Measurements from ENCODE around the gene RBMS3. TPM values are rescaled to one million over a fixed set of nuclear protein-coding genes. Genes with fewer than 3 reads are reported as not detected.

The RBMS3 gene
- total RNA-seq, 1 donor from 2014 or later, result 0.47 TPM

GRCh38 chr3:29868543-29869101, 587.8 kb downstream of the RBMS3 start:
- peak overlapping the region; percentile 78 for H2AFZ ChIP-seq (replicated peaks)
- no peak overlapping the region for H3K27ac Mint-ChIP-seq
- peaks cover 5% of the 10 kb centered on the region for H3K4me1 Mint-ChIP-seq
- peak overlapping the region; percentile 22 for H3K4me2 ChIP-seq
- H3K27ac ChIP-seq, result no peak overlapping the region
- H3K27me3 ChIP-seq, result no peaks in the 10 kb centered on the region
- no peaks in the 10 kb centered on the region for H3K36me3 ChIP-seq
- H3F3A ChIP-seq (ENCODE audit: low read depth), result no peaks in the 10 kb centered on the region
- peaks cover 13% of the 10 kb centered on the region for H3K4me1 ChIP-seq
- H3K79me2 ChIP-seq (ENCODE audit: low read depth), result no peaks in the 10 kb centered on the region
- TF ChIP-seq, protein P1, sequence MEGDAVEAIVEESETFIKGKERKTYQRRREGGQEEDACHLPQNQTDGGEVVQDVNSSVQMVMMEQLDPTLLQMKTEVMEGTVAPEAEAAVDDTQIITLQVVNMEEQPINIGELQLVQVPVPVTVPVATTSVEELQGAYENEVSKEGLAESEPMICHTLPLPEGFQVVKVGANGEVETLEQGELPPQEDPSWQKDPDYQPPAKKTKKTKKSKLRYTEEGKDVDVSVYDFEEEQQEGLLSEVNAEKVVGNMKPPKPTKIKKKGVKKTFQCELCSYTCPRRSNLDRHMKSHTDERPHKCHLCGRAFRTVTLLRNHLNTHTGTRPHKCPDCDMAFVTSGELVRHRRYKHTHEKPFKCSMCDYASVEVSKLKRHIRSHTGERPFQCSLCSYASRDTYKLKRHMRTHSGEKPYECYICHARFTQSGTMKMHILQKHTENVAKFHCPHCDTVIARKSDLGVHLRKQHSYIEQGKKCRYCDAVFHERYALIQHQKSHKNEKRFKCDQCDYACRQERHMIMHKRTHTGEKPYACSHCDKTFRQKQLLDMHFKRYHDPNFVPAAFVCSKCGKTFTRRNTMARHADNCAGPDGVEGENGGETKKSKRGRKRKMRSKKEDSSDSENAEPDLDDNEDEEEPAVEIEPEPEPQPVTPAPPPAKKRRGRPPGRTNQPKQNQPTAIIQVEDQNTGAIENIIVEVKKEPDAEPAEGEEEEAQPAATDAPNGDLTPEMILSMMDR (IDR thresholded peaks at IDR 0.05), result no peak
- no peak for TF ChIP-seq EZH2 (IDR thresholded peaks at IDR 0.05)
- TF ChIP-seq EZH2phosphoT487 (IDR thresholded peaks at IDR 0.05), result no peak
- no peak overlapping the region for H3K4me3 ChIP-seq
- DNase-seq (ENCODE audit: low spot score), result no peak
- H3K4me3 Mint-ChIP-seq, result no peak overlapping the region
- H3K9me3 Mint-ChIP-seq, result peaks cover 3% of the 10 kb centered on the region
- H3K9me3 ChIP-seq (ENCODE audit: low read depth), result no peaks in the 10 kb centered on the region
- H3K36me3 Mint-ChIP-seq, result peaks cover 3% of the 10 kb centered on the region
- H4K20me1 ChIP-seq (ENCODE audit: low read depth), result no peaks in the 10 kb centered on the region
- no peaks in the 10 kb centered on the region for H3K27me3 Mint-ChIP-seq (ENCODE audit: insufficient read depth, low read depth)
- H3K9ac ChIP-seq, result no peak overlapping the region

DNA sequence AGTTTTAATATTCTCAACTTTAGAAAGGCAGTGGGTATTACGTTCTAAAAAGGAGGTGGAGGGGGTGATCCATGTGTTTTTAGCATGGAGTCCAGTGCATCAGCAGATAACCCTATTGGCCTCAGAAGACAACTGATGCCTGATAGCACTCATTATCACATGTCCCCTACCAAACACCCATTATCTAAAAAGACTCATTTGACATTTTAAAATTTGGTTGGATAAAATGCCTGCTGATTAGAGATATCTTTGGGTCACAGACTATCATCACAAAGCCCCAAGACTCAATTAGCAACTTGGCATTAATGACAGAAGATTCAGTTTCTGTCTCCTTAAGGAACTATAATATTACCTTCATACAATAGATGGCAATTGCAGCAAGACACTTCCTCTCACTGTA, 589.3 kb downstream of the RBMS3 start:
- no peaks in the 10 kb centered on the region for H3K9me3 ChIP-seq (ENCODE audit: low read depth)
- H3K4me1 ChIP-seq, result peaks cover 13% of the 10 kb centered on the region
- no peak overlapping the region for H2AFZ ChIP-seq (replicated peaks)
- no peak overlapping the region for H3K9ac ChIP-seq
- no peaks in the 10 kb centered on the region for H3K27me3 Mint-ChIP-seq (ENCODE audit: insufficient read depth, low read depth)
- H4K20me1 ChIP-seq (ENCODE audit: low read depth), result no peaks in the 10 kb centered on the region
- TF ChIP-seq, protein P1 (IDR thresholded peaks at IDR 0.05), result no peak
- no peak for TF ChIP-seq EZH2 (IDR thresholded peaks at IDR 0.05)
- no peak for TF ChIP-seq EZH2phosphoT487 (IDR thresholded peaks at IDR 0.05)
- no peak for DNase-seq (ENCODE audit: low spot score)
- no peaks in the 10 kb centered on the region for H3K79me2 ChIP-seq (ENCODE audit: low read depth)
- peaks cover 3% of the 10 kb centered on the region for H3K36me3 Mint-ChIP-seq
- H3K4me3 Mint-ChIP-seq, result no peak overlapping the region
- H3K4me1 Mint-ChIP-seq, result peaks cover 5% of the 10 kb centered on the region
- no peak overlapping the region for H3K27ac ChIP-seq
- H3K4me3 ChIP-seq, result no peak overlapping the region
- H3F3A ChIP-seq (ENCODE audit: low read depth), result no peaks in the 10 kb centered on the region
- no peaks in the 10 kb centered on the region for H3K27me3 ChIP-seq
- H3K4me2 ChIP-seq, result no peak overlapping the region
- H3K9me3 Mint-ChIP-seq, result peaks cover 5% of the 10 kb centered on the region
- H3K36me3 ChIP-seq, result no peaks in the 10 kb centered on the region
- H3K27ac Mint-ChIP-seq, result no peak overlapping the region

DNA sequence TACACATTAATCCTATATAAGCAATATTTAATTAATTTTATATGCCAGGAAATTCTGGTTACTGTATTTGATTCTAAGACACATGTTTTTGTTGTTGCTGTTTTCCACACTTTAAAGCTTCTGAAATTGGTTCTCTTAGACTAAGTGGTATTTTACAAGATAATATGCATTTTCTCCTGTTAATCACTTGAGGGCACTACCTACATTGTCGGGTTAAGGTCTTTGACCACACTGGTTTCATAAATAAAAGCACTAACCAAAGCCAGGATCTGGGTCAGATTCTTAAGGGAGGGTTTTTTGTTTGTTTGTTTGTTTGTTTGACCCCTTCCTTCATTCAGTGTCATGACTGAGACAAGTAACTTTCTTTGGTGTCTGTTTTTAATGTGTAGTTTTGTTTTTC, 590.2 kb downstream of the RBMS3 start:
- Mint-ChIP-seq H3K27ac (no peak overlapping the region), H3K4me1 (peaks cover 5% of the 10 kb centered on the region), H3K36me3 (peaks cover 3% of the 10 kb centered on the region), H3K4me3 (no peak overlapping the region), H3K9me3 (peaks cover 5% of the 10 kb centered on the region), H3K27me3 (ENCODE audit: insufficient read depth, low read depth) (no peaks in the 10 kb centered on the region)
- no peaks in the 10 kb centered on the region for H4K20me1 ChIP-seq (ENCODE audit: low read depth)
- peak overlapping the region; percentile 59 for H2AFZ ChIP-seq (replicated peaks)
- H3K4me2 ChIP-seq, result no peak overlapping the region
- H3K79me2 ChIP-seq (ENCODE audit: low read depth), result no peaks in the 10 kb centered on the region
- no peak for DNase-seq (ENCODE audit: low spot score)
- TF ChIP-seq EZH2phosphoT487 (IDR thresholded peaks at IDR 0.05) (no peak), EZH2 (IDR thresholded peaks at IDR 0.05) (no peak)
- TF ChIP-seq, protein P1 (IDR thresholded peaks at IDR 0.05), result no peak
- H3K4me3 ChIP-seq, result no peak overlapping the region
- H3K27me3 ChIP-seq, result no peaks in the 10 kb centered on the region
- no peaks in the 10 kb centered on the region for H3K9me3 ChIP-seq (ENCODE audit: low read depth)
- H3K36me3 ChIP-seq, result no peaks in the 10 kb centered on the region
- H3F3A ChIP-seq (ENCODE audit: low read depth), result no peaks in the 10 kb centered on the region
- H3K4me1 ChIP-seq, result peaks cover 13% of the 10 kb centered on the region
- no peak overlapping the region for H3K27ac ChIP-seq
- no peak overlapping the region for H3K9ac ChIP-seq
